H9 (cell line): ENCODE data around the gene KCNA4. TPM values are rescaled to one million over a fixed set of nuclear protein-coding genes. Genes with fewer than 3 reads are reported as not detected.

Source experiments
- DNase-seq: peaks from one replicate; pipeline ENCODE4 v3.0.0-alpha.2; 2017
- H2AFZ ChIP-seq: one replicate; pipeline ENCODE4 v1.6.1; 2013; ENCODE audit warnings: mild to moderate bottlenecking, low read length, control low read depth, moderate library complexity
- H2AK5ac ChIP-seq: 2 replicates; pipeline ENCODE4 v1.6.1; 2013; ENCODE audit warnings: low read length, control low read depth, mixed read lengths; ENCODE audit not compliant: insufficient read length
- H2BK120ac ChIP-seq: one replicate; pipeline ENCODE4 v1.6.1; 2013; ENCODE audit warnings: low read depth, mild to moderate bottlenecking, low read length, control low read depth, inconsistent platforms; ENCODE audit not compliant: poor library complexity, severe bottlenecking
- H2BK12ac ChIP-seq: 2 replicates; pipeline ENCODE4 v1.6.1; 2013; ENCODE audit warnings: low read length, control low read depth, mixed read lengths, low read depth; ENCODE audit not compliant: insufficient read length
- H2BK15ac ChIP-seq: 2 replicates; pipeline ENCODE4 v1.6.1; 2013; ENCODE audit warnings: low read depth, low read length, control low read depth
- H2BK20ac ChIP-seq: one replicate; pipeline ENCODE4 v1.6.1; 2013; ENCODE audit warnings: low read depth, mild to moderate bottlenecking, low read length, control low read depth, inconsistent platforms; ENCODE audit not compliant: poor library complexity, severe bottlenecking
- H2BK5ac ChIP-seq: 2 replicates; pipeline ENCODE4 v1.6.1; 2013; ENCODE audit warnings: low read length, control low read depth, mixed read lengths; ENCODE audit not compliant: insufficient read length
- H3K14ac ChIP-seq: 2 replicates; pipeline ENCODE4 v1.6.1; 2013; ENCODE audit warnings: low read length, control low read depth; ENCODE audit not compliant: insufficient read depth
- H3K18ac ChIP-seq: 2 replicates; pipeline ENCODE4 v1.6.1; 2013; ENCODE audit warnings: low read depth, mild to moderate bottlenecking, mixed read lengths, low read length, control low read depth; ENCODE audit not compliant: insufficient read length
- H3K23ac ChIP-seq: 2 replicates; pipeline ENCODE4 v1.6.1; 2013; ENCODE audit warnings: low read length, control low read depth, mixed read lengths, low read depth; ENCODE audit not compliant: insufficient read length
- H3K23me2 ChIP-seq: 2 replicates; pipeline ENCODE4 v1.6.1; 2013; ENCODE audit warnings: low read depth, mild to moderate bottlenecking, mixed read lengths, low read length, control low read depth; ENCODE audit not compliant: insufficient read length, poor library complexity, severe bottlenecking
- H3K27ac ChIP-seq: 2 replicates; pipeline ENCODE4 v1.5.1; 2013; ENCODE audit warnings: low read length, control low read depth, mixed read lengths, low read depth; ENCODE audit not compliant: insufficient read length
- H3K27me3 ChIP-seq: 2 replicates; pipeline ENCODE4 v1.6.1; 2013; ENCODE audit warnings: low read length, control low read depth, inconsistent platforms; ENCODE audit not compliant: insufficient read depth
- H3K4ac ChIP-seq: 2 replicates; pipeline ENCODE4 v1.6.1; 2013; ENCODE audit warnings: low read depth, mild to moderate bottlenecking, control low read depth, inconsistent platforms, low read length, moderate library complexity
- H3K4me1 ChIP-seq: 2 replicates; pipeline ENCODE4 v1.6.1; 2013; ENCODE audit warnings: low read length, control low read depth, inconsistent platforms; ENCODE audit not compliant: insufficient read depth
- H3K4me2 ChIP-seq: 2 replicates; pipeline ENCODE4 v1.6.1; 2013; ENCODE audit warnings: low read length, control low read depth, mixed read lengths; ENCODE audit not compliant: insufficient read length, insufficient read depth
- H3K56ac ChIP-seq: 2 replicates; pipeline ENCODE4 v1.6.1; 2013; ENCODE audit warnings: low read depth, mild to moderate bottlenecking, mixed read lengths, low read length, control low read depth; ENCODE audit not compliant: insufficient read length
- H3K79me1 ChIP-seq: 2 replicates; pipeline ENCODE4 v1.6.1; 2013; ENCODE audit warnings: low read depth, mild to moderate bottlenecking, moderate library complexity, low read length, control low read depth, inconsistent platforms; ENCODE audit not compliant: insufficient read depth, poor library complexity, severe bottlenecking
- H3K79me2 ChIP-seq: 2 replicates; pipeline ENCODE4 v1.6.1; 2013; ENCODE audit warnings: low read length, control low read depth, inconsistent platforms; ENCODE audit not compliant: insufficient read depth
- H3K9ac ChIP-seq: 2 replicates; pipeline ENCODE4 v1.6.1; 2013; ENCODE audit warnings: low read length, control low read depth, mixed read lengths; ENCODE audit not compliant: insufficient read length; ENCODE audit errors: extremely low read depth
- H3K9me3 ChIP-seq: one replicate; pipeline ENCODE4 v1.6.1; 2013; ENCODE audit warnings: low read depth, low read length, inconsistent platforms; ENCODE audit not compliant: control insufficient read depth
- H3T11ph ChIP-seq: one replicate; pipeline ENCODE4 v1.6.1; 2013; ENCODE audit warnings: mild to moderate bottlenecking, low read length, control low read depth, inconsistent platforms
- H4K20me1 ChIP-seq: one replicate; pipeline ENCODE4 v1.6.1; 2013; ENCODE audit not compliant: control insufficient read depth, insufficient read length, insufficient read depth
- H4K5ac ChIP-seq: 2 replicates; pipeline ENCODE4 v1.6.1; 2013; ENCODE audit warnings: low read depth, mild to moderate bottlenecking, mixed read lengths, low read length, control low read depth; ENCODE audit not compliant: insufficient read length
- H4K8ac ChIP-seq: replicated peaks from 2 replicates; pipeline ENCODE4 v1.6.1; 2013; ENCODE audit warnings: low read length, control low read depth, mixed read lengths, low read depth; ENCODE audit not compliant: insufficient read length
- H4K91ac ChIP-seq: 2 replicates; pipeline ENCODE4 v1.6.1; 2013; ENCODE audit warnings: low read depth, mild to moderate bottlenecking, moderate library complexity, mixed read lengths, low read length, control low read depth; ENCODE audit not compliant: insufficient read length
- H3K27ac Mint-ChIP-seq, 3 experiments: 2 replicates in 2 of 3; 3 replicates in 1 of 3; pipeline ENCODE4 v1.8.0; 2020 to 2021; ENCODE audit warnings: mixed read lengths in 3 of 3, mild to moderate bottlenecking in 1 of 3, moderate library complexity in 1 of 3
- H3K27me3 Mint-ChIP-seq: 2 replicates; pipeline ENCODE4 v1.8.0; 2021; ENCODE audit warnings: low read depth, mild to moderate bottlenecking, moderate library complexity, mixed read lengths
- H3K36me3 Mint-ChIP-seq, 3 experiments: 2 replicates in 2 of 3; 3 replicates in 1 of 3; pipeline ENCODE4 v1.8.0; 2020 to 2021; ENCODE audit warnings: low read depth in 3 of 3, mixed read lengths in 3 of 3; ENCODE audit not compliant: insufficient read depth in 1 of 3
- H3K4me1 Mint-ChIP-seq, 2 experiments: 2 replicates each; pipeline ENCODE4 v1.8.0; 2020; ENCODE audit warnings: mixed read lengths in 2 of 2
- H3K4me3 Mint-ChIP-seq, 2 experiments: 2 replicates in 1 of 2; 3 replicates in 1 of 2; pipeline ENCODE4 v1.8.0; 2020 to 2021; ENCODE audit warnings: mild to moderate bottlenecking in 2 of 2, mixed read lengths in 2 of 2, moderate library complexity in 1 of 2
- H3K9me3 Mint-ChIP-seq, 2 experiments: 2 replicates in 1 of 2; 3 replicates in 1 of 2; pipeline ENCODE4 v1.8.0; 2020; ENCODE audit warnings: mild to moderate bottlenecking in 2 of 2, mixed read lengths in 2 of 2, moderate library complexity in 1 of 2
- CTCF ChIP-seq: fragments of 200-600 bp; sonication (generic); conservative IDR thresholded peaks from 3 replicates; pipeline ENCODE4 v1.8.0; 2021; ENCODE audit warnings: antibody characterized with exemption, mild to moderate bottlenecking
- WGBS: extraction: QIAGEN DNeasy Blood & Tissue Kit; methylation state at CpG from one replicate; pipeline ENCODE4 v1.1.7; 2013; ENCODE audit warnings: missing lambda C conversion rate, low lambda C conversion rate, mixed read lengths; ENCODE audit not compliant: insufficient read length; ENCODE audit errors: extremely low coverage; 5-methylcytosine and 5-hydroxymethylcytosine counted together
- total RNA-seq: library from RNA; stranded (reverse); gene quantifications from 2 replicates; pipeline ENCODE4 v1.2.1, GENCODE V29; 2021

Gene KCNA4
- total RNA-seq, 1 experiment from 2014 or later: not detected

GRCh38 chr11:29985248-29985647 lies 31.6 kb downstream of the KCNA4 start:
- Histone ChIP-seq H2BK12ac (no peak overlapping the region), H3K79me2 (no peaks in the 10 kb centered on the region), H3K18ac (no peak overlapping the region), H3T11ph (no peak overlapping the region), H2AK5ac (no peak overlapping the region), H2AFZ (no peak overlapping the region), H3K23me2 (no peaks in the 10 kb centered on the region), H2BK20ac (no peak overlapping the region), H3K4me1 (no peaks in the 10 kb centered on the region), H3K14ac (no peak overlapping the region), H3K23ac (no peak overlapping the region), H2BK120ac (no peak overlapping the region), H4K20me1 (no peaks in the 10 kb centered on the region), H4K5ac (no peak overlapping the region), H3K4ac (no peak overlapping the region), H4K91ac (no peak overlapping the region), H3K27ac (no peak overlapping the region), H3K27me3 (no peaks in the 10 kb centered on the region), H4K8ac (no peak overlapping the region), H2BK5ac (no peak overlapping the region), H3K9ac (no peak overlapping the region), H3K9me3 (no peaks in the 10 kb centered on the region), H2BK15ac (no peak overlapping the region), H3K4me2 (no peak overlapping the region), H3K79me1 (no peaks in the 10 kb centered on the region), H3K56ac (no peak overlapping the region)
- Mint-ChIP-seq H3K27ac (no peak overlapping the region), H3K36me3 (no peaks in the 10 kb centered on the region), H3K4me3 (no peak overlapping the region), H3K4me1 (no peaks in the 10 kb centered on the region), H3K9me3 (no peaks in the 10 kb centered on the region), H3K27me3 (no peaks in the 10 kb centered on the region; the same call in 1 of the 2 replicates)
- TF ChIP-seq CTCF: no peak
- no CpG with 5 or more reads among the region's 1 CpG for WGBS
- DNase-seq: no peak
